ENCODE data around the gene KCTD13. TPM values are rescaled to one million over a fixed set of nuclear protein-coding genes. Genes with fewer than 3 reads are reported as not detected.
A peak's percentile ranks its signal among the peaks of the same experiment; 100 is the strongest.

The KCTD13 gene
- total RNA-seq, 2 donors from 2014 or later, result 31.9 to 36.0 TPM

DNA sequence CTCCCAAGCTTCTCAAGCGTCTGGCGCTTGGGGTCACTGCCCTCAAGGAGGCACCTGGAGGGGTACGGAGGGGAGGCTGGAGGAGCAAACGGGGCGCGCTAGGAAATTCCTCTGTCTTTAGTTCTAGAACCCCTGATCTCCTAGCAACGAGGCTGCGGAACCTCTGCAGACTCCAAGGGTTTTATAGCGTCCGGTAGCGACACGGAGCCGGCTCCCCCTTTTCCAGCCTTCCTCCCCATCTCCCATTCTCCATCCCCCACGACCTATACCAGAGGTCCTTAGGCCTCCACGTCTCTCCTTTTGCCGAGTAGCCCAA is 62.4 kb downstream of the KCTD13 start:
- H3K4me3 Mint-ChIP-seq, result peak overlapping the region; percentile 97
- H3K9me3 Mint-ChIP-seq, result no peaks in the 10 kb centered on the region
- ATAC-seq (replicated peaks), result no peak
- peaks cover 30% of the 10 kb centered on the region for H3K36me3 Mint-ChIP-seq (ENCODE audit: low read depth)
- H3K27ac Mint-ChIP-seq, result peak overlapping the region; percentile 97
- no peaks in the 10 kb centered on the region for H3K27me3 Mint-ChIP-seq
- H3K4me1 Mint-ChIP-seq, result peaks cover 6% of the 10 kb centered on the region

DNA sequence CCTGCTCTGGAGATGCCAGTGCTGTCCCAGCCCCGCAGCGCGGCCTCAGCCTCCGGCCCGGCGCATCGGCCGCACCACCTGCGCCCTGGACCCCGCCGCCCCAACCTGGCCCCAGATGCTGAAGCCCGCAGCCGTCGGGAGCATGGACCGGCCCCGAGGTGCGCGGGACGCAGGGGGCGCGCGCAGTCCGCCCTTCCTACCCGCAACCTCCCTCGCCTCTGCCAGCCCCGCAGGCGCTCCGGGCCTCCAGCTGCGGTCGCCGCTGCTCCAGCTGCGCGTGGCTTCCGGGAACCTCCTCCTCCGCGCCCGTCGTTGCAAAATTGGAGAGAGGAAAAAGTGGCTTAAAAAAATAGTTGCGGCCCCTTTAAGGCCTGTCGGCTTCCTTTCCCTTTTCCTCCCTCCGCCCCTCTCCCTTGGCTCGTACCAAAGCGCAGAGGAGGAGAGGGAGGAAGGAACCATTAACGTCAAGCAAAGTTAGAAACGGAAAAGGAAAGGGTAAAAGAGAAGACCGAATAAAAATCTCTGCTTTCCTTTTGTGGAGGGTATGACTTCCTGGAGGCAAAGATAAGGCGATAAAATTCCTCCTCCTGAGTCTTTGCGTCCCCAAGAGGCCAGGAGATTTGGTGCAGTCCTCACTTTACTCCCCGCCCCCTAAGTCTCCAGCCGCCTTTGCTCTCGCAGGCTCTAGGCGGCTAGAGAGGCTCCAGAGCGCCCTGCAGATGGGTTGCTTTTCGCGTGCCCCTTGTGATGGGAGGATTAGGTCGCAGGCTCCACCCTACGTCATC is 63.0 kb downstream of the KCTD13 start, which contains the start of gene CDIPT:
Gene CDIPT (minus strand): TSS at position 343 of the 785 bp plus-strand sequence. CDS start 369 bp downstream, outside the sequence.
- peaks cover 6% of the 10 kb centered on the region for H3K4me1 Mint-ChIP-seq
- peak within 1 kb of the TSS; percentile 97 for H3K27ac Mint-ChIP-seq
- H3K36me3 Mint-ChIP-seq (ENCODE audit: low read depth), result peaks cover 36% of the 10 kb centered on the region

DNA sequence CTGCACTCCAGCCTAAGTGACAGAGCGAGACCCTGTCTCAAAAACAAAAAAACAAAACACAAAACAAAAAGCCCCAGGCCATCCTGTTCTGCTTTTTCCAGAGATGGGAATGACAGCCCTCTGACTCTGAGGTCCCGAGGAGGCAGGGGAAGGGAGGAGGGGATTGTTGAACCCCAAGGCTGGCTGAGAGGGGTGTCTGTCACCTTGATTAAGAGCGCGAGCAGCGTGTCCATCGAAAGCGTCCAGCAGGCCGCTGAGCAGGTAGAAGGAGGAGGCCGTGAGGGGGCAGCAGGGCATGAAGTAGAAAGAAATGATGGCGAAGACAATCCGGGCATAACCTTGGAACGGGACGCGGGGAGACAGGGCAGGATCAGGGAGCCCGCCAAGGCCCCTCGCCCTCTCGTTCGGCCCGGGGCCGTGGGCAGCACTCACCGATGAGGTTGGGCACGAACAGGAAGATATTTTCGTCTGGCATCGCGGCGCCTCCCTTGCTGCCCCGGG is 63.6 kb downstream of the KCTD13 start:
- H3K4me1 Mint-ChIP-seq, result peaks cover 6% of the 10 kb centered on the region
- peaks cover 37% of the 10 kb centered on the region for H3K36me3 Mint-ChIP-seq (ENCODE audit: low read depth)
- H3K4me3 Mint-ChIP-seq, result peak overlapping the region; percentile 97
- H3K9me3 Mint-ChIP-seq, result no peaks in the 10 kb centered on the region
- no peak for ATAC-seq (replicated peaks)
- no peaks in the 10 kb centered on the region for H3K27me3 Mint-ChIP-seq
- peak overlapping the region; percentile 97 for H3K27ac Mint-ChIP-seq

More for the DNA sequence above, 63.0 kb downstream of the KCTD13 start, which contains the start of gene CDIPT:
- peak; percentile 98 for ATAC-seq (replicated peaks)
- Mint-ChIP-seq H3K4me3 (peak within 1 kb of the TSS; percentile 97), H3K9me3 (no peaks in the 10 kb centered on the region), H3K27me3 (no peaks in the 10 kb centered on the region)

DNA sequence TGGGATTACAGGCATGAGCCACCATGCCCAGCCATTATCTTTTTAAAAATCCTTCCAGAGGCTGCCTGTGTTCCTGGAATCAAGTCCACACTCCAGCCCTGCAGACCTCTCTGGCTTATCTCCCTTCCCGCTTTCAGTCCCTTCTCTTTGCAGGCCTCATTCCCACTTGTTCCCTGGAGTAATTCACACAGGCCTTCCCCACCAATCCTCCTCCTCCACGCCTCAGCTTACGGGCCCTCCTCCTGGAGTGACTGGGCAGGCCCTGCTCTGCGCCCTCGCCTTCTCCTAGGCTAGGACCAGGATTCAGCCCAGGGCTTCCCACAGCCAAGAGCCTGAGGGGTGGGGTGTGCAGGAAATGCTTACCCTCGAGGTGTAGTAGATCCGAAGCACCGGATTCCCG is 65.8 kb downstream of the KCTD13 start:
- H3K9me3 Mint-ChIP-seq, result no peaks in the 10 kb centered on the region
- H3K4me3 Mint-ChIP-seq, result peak overlapping the region; percentile 97
- peak overlapping the region; percentile 29 for H3K27ac Mint-ChIP-seq
- peaks cover 6% of the 10 kb centered on the region for H3K4me1 Mint-ChIP-seq
- ATAC-seq (replicated peaks), result no peak
- H3K27me3 Mint-ChIP-seq, result no peaks in the 10 kb centered on the region
- H3K36me3 Mint-ChIP-seq (ENCODE audit: low read depth), result peaks cover 37% of the 10 kb centered on the region

DNA sequence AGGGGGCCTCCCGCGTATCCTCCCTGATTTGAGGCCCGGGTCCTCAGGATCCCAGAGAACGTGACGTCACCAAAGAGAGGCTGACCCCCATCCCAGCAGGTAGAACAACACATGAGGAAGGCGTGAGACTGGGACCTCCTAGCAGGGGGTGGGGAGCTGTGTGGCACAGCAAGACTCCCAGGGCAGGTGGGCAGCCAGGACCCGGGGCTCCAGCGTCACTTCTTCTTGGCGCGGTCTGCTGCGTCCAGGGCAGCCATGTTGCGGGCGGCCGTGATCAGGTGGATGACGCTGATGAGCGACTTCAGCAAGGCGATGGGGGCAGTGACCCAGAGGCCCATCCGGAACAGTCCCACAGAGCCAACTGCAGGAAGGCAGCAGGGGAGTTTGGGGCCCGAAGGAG is 67.1 kb downstream of the KCTD13 start:
- ATAC-seq (replicated peaks), result no peak
- peaks cover 6% of the 10 kb centered on the region for H3K4me1 Mint-ChIP-seq
- no peak overlapping the region for H3K27ac Mint-ChIP-seq
- H3K27me3 Mint-ChIP-seq, result no peaks in the 10 kb centered on the region
- H3K4me3 Mint-ChIP-seq, result no peak overlapping the region
- H3K9me3 Mint-ChIP-seq, result no peaks in the 10 kb centered on the region
- H3K36me3 Mint-ChIP-seq (ENCODE audit: low read depth), result peaks cover 37% of the 10 kb centered on the region

DNA sequence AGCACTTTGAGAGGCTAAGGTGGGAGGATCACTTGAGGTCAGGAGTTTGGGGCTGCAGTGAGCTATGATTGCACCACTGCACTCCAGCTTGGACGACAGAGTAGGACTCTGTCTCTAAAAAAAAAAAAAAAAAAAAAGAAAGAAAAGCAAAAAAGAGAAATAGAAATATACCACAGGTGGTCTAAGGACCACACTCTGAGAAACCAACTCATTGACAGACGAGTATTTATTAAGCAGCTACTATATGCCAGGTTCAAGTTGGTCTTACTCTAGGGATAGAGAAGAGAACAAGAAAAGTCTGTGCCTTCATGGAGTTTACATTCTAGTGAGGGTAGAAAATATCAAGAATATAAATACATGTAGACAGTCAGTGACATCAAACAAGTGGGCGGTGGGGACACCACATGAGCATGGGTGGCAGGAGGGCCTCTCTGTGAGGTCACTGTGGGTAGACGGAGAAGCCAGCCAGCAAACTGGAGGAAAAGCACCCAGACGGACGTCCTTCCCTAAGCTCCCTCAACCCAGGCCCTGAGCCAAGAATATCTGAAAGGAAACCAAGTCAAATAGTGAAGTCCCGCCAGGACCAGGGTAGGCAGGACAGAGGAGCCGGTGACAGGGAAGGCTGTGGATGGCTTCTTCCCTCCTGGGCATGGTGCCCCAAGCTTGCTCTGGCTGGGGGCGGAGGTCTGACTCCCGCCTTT is 67.7 kb downstream of the KCTD13 start:
- no peaks in the 10 kb centered on the region for H3K27me3 Mint-ChIP-seq
- H3K9me3 Mint-ChIP-seq, result no peaks in the 10 kb centered on the region
- peaks cover 6% of the 10 kb centered on the region for H3K4me1 Mint-ChIP-seq
- ATAC-seq (replicated peaks), result no peak
- H3K4me3 Mint-ChIP-seq, result no peak overlapping the region
- no peak overlapping the region for H3K27ac Mint-ChIP-seq
- H3K36me3 Mint-ChIP-seq (ENCODE audit: low read depth), result peaks cover 37% of the 10 kb centered on the region

DNA sequence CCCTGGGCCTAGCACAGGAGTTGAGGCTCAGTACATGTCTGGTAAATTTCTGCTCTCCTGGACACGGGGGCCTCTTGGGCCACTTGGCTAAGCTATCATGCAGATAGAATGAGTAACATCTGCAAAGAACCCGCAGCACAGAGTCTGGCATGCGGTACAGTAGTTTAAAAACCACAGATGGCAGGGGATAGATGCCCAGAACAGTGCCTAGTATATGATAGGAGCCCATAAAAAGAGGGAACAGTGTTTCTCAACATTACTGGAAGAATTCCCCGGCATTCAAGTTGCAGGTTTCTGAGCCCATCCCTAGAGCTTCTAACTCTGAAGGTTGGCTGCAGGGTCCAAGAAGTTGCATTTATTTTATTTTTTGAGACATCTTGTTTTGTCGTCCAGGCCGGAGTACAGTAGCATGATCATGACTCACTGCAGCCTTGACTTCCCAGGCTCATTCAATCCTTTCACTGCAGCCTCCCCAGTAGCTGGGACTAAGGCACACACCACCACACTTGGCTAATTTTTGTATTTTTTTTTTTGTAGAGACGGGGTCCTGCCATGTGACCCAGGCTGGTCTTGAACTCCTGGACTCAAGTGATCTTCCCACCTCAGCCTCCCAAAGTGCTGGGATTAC is 68.8 kb downstream of the KCTD13 start:
- no peaks in the 10 kb centered on the region for H3K27me3 Mint-ChIP-seq
- peaks cover 6% of the 10 kb centered on the region for H3K4me1 Mint-ChIP-seq
- no peak for ATAC-seq (replicated peaks)
- H3K36me3 Mint-ChIP-seq (ENCODE audit: low read depth), result peaks cover 34% of the 10 kb centered on the region
- H3K4me3 Mint-ChIP-seq, result no peak overlapping the region
- H3K9me3 Mint-ChIP-seq, result no peaks in the 10 kb centered on the region
- no peak overlapping the region for H3K27ac Mint-ChIP-seq

Other genes with a start within 250 kb of the KCTD13 start
- 1 to 10 TPM; 3.2 to 4.3 TPM for gene QPRT, start 247.0 kb downstream of the KCTD13 start, total RNA-seq
- gene C16orf54, start 180.2 kb downstream of the KCTD13 start, total RNA-seq, result 10 to 100 TPM; 15.9 to 23.5 TPM
- not detected for gene ZG16, start 148.0 kb downstream of the KCTD13 start, total RNA-seq
- 100 to 1,000 TPM; 122 to 139 TPM for gene KIF22, start 135.5 kb downstream of the KCTD13 start, total RNA-seq
- 100 to 1,000 TPM; 239 to 288 TPM for gene MAZ, start 119.7 kb downstream of the KCTD13 start, total RNA-seq
- gene PRRT2, start 114.0 kb downstream of the KCTD13 start, total RNA-seq, result 1 to 10 TPM; 1.2 to 9.1 TPM
- gene PAGR1, start 110.1 kb downstream of the KCTD13 start, total RNA-seq, result 10 to 100 TPM; 26.8 to 26.9 TPM
- gene MVP, start 105.8 kb downstream of the KCTD13 start, total RNA-seq, result 100 to 1,000 TPM; 101 to 133 TPM
- gene CDIPT, start 63.0 kb downstream of the KCTD13 start, total RNA-seq, result 10 to 100 TPM; 36.1 to 45.9 TPM
- under 1 TPM in 1 of 2 donors, not detected in 1; 0.56 TPM for gene SEZ6L2, start 26.7 kb downstream of the KCTD13 start, total RNA-seq
- 1 to 10 TPM; 3.1 to 3.5 TPM for gene ASPHD1, start 25.7 kb downstream of the KCTD13 start, total RNA-seq
- 10 to 100 TPM; 55.2 to 70.8 TPM for gene TMEM219, start 35.9 kb upstream of the KCTD13 start, total RNA-seq
- gene TAOK2, start 47.6 kb upstream of the KCTD13 start, total RNA-seq, result 10 to 100 TPM; 34.9 to 44.0 TPM
- 10 to 100 TPM; 23.9 to 34.1 TPM for gene HIRIP3, start 69.4 kb upstream of the KCTD13 start, total RNA-seq
- gene INO80E, start 70.0 kb upstream of the KCTD13 start, total RNA-seq, result 100 to 1,000 TPM in 1 of 2 donors, 10 to 100 TPM in 1; 77.9 to 116 TPM
- 1 to 10 TPM in 1 of 2 donors, under 1 TPM in 1; 0.19 to 1.0 TPM for gene DOC2A, start 84.8 kb upstream of the KCTD13 start, total RNA-seq
- gene C16orf92, start 97.0 kb upstream of the KCTD13 start, total RNA-seq, result not detected
- 1 to 10 TPM; 1.9 to 7.4 TPM for gene TLCD3B, start 105.0 kb upstream of the KCTD13 start, total RNA-seq
- gene ALDOA, start 139.5 kb upstream of the KCTD13 start, total RNA-seq, result 1,000 to 10,000 TPM; 2,200 to 3,862 TPM
- gene PPP4C, start 149.8 kb upstream of the KCTD13 start, total RNA-seq, result 100 to 1,000 TPM; 111 to 147 TPM
- gene TBX6, start 165.7 kb upstream of the KCTD13 start, total RNA-seq, result 1 to 10 TPM; 1.1 to 3.7 TPM
- gene YPEL3, start 170.0 kb upstream of the KCTD13 start, total RNA-seq, result 100 to 1,000 TPM in 1 of 2 donors, 10 to 100 TPM in 1; 34.7 to 107 TPM
- 10 to 100 TPM; 13.4 to 37.8 TPM for gene GDPD3, start 187.3 kb upstream of the KCTD13 start, total RNA-seq
- 100 to 1,000 TPM in 1 of 2 donors, 10 to 100 TPM in 1; 73.1 to 141 TPM for gene MAPK3, start 197.0 kb upstream of the KCTD13 start, total RNA-seq